ENCODE data around the gene PAXX.

DNA sequence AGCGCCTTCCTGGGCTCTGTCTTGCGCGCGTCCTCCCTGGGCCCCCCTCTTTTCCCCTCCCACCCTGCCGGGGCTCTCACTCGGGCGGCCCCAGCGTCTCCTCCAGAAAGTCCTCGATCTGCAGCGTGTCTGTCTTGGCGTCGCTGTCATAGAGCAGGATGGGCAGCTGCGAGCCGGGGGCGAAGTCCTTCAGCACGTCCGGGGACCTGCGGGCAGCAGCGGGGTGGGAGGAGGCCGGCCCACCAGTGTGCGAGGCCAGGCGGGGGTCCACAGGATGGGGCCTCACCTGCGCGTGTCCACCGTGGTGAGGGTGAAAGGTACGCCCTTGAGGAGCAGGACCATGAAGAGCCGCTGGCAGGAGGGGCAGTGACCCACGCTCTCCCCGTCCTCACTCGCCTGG, 3.1 kb downstream of the PAXX start:
- no peak for TF ChIP-seq EZH2 (IDR thresholded peaks at IDR 0.05; ENCODE audit: low read length, missing control alignments)
- TF ChIP-seq CTCF (conservative IDR thresholded peaks at IDR 0.05 in 1 of 2, IDR thresholded peaks at IDR 0.05 in 1 of 2; ENCODE audit: low read depth in 1 of 2, low read length in 2 of 2) = no peak
